HG02870 (cell line): Measurements from ENCODE around the gene HSDL1.

ENCODE experiments used
- ATAC-seq: cut with Tn5 transposase; IDR thresholded peaks from one replicate; pipeline ENCODE4 v1.9.1; 2021; ENCODE audit warnings: mild to moderate bottlenecking, moderate library complexity; ENCODE audit not compliant: unreplicated experiment

Gene HSDL1

GRCh38 chr16:84084570-84085270 is 60.3 kb downstream of the HSDL1 start:
- ATAC-seq: peak; percentile 39

- ATAC-seq: no peak
Observed at GRCh38 chr16:84082835-84083569, 62.0 kb downstream of the HSDL1 start.

DNA sequence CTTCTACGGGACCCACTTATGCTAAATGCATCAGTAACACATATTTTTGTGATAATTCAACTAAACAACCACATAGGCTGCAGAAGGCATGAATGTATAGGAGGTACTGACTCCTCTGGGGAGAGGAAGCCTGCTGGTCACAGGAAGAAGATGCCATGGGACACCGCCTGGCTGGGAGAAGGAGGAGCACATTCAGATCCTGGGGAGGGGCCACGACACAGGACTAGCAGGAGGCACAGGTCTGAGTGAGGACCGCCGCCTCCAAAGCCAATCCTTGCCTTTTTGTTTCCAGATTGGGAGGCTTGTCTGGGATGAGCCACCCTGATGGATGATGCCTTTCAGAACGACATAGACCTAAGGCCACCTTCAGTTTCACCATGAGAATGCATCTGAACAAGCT is 62.9 kb downstream of the HSDL1 start:
- ATAC-seq: no peak

DNA sequence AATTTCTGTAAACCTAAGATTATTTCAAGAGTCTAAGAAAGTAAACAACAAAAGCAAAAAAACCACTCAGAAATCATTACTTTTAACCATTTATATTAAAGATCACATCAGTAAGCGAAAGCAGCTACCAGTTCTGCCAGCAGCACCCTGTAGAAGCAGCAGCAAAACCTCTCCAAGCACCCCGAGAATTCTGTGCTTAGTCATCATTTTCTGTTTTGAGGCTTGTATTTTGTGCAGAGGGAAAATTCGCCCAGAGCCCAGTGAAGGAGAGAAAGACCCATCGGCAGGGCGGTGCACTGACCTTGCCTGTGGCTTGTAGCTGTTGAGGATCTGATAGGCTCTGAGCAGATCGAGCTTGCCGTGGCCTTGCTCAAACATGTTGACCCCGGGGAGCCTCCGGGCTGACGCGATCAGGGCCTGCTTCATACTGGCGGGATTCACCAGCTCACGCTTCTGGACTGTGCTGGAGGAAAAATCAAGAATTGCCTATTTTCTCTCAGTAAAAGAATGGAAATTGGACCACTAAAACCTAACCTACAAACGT is 63.5 kb downstream of the HSDL1 start:
- no peak for ATAC-seq

DNA sequence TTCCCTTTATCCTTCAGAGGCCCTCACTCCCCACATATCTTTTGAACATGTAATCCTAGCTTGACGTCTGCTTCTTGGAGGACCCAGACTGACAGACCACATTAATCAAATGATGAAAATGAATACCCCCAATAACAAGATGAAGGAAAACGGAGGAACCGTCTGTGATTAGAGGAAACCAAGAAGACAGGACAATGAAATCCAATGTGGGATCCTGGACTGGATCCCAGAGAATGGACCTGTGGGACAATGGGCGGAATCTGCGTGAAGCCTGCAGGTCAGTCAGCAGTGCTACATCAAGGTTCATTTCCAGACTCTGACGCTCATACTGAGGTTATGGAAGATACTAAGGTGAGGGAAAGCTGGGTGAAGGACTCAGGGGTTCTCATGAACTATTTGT is 64.2 kb downstream of the HSDL1 start:
- ATAC-seq: no peak

DNA sequence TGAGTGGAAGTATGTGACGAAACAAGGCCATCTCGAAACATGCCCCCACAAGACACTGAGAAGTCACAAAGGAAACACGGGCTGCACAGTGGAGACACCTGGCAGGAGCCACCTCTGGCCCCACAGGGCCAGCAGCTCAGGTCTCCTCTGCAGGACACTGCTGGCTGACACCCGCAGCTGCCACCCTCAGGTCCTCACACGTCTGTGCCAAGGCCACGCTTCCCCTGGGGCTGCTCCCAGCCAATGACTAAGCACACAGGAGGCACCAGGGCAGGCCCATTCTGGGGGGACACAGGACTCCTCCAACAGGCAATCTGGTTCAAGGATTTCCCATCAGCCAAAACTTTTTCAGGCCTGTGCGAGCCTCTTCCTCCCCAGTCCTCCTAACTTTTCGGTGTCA is 64.6 kb downstream of the HSDL1 start:
- ATAC-seq: no peak

DNA sequence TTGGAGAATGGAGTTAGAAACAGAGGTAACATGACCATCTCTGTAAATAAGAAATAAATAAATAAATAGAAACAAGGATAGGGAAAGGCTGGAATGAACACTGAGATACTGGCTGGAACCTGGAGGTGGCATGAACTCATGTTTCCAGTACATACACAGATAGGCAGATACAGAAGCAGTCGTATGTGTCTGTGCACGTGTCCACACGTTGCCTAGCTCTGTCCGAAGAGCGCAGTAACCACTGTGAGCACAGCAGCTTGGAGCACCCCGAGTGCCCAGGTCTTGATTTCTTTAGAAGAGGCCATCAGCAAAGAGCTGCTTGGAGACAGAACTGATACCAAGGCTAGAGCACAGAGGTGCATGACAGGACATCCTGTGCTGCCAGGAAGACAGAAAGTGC is 65.3 kb downstream of the HSDL1 start:
- ATAC-seq: no peak

- no peak for ATAC-seq
Observed at GRCh38 chr16:84075376-84075775, 69.6 kb downstream of the HSDL1 start.

DNA sequence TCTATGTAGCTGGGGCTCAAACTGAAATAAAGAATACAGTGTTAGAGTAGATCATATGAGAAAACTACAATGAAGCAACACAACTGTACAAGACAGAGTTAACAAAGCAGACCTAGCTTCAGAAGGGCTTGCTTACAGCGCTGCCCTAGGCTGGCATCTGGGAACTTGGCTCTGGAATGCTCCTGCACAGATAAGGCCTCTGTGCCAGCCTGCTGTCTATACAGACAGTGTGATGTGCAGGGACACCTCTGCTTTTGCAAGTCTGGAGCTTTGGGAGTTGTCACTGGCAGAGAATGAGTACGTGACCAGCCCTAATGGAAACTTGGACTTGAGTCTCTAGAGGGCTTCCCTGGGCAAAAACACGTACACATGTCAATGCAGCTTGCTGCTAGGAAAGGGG is 70.3 kb downstream of the HSDL1 start:
- ATAC-seq: no peak
